HL-60 (cell line): Measurements from ENCODE around the gene PPP1R9A.

Experiments
- CTCF ChIP-seq: IDR thresholded peaks from one replicate; pipeline ENCODE4 v1.5.1; 2011; ENCODE audit warnings: low read length, control low read depth, inconsistent platforms; ENCODE audit not compliant: insufficient read depth
- POLR2AphosphoS5 ChIP-seq: IDR thresholded peaks from 2 replicates; pipeline ENCODE4 v1.6.1; 2012; ENCODE audit warnings: low read depth

GRCh38 chr7:94962661-94963060 lies 55.3 kb downstream of the PPP1R9A start:
- TF ChIP-seq CTCF (no peak), POLR2AphosphoS5 (no peak)
